ENCODE results near the gene DDX6.

Gene DDX6

DNA sequence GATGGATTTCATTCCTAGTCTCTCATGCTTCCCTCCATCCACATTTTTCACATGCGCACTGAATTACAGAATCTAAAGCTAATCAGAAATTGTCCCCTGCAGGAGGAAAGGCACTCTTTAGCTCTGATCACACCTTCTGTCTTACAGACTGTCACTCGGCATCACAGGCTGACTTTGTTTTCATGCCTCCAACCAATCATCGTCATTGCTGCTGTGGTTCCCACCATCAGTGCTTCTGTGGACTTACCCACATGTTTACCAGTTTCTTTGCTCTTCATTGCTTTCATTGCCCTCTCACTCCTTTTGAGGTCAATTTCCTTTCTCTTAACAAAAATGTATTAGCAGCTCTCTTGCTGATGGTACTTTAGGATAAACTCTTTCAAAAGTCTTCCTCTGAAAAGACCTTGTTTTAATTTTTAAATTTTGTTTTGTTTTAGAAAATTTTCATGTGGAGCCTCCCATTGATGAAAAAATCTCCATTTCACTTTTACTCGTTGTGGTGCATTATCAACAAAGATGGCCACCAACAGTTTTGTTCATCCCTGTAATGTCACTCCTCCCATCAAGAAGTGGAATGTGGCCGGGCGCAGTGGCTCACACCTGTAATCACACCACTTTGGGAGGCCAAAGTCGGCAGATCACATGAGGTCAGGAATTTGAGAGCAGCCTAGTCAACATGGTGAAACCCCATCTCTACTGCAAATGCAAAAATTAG is 91.3 kb downstream of the DDX6 start:
- TF ChIP-seq ZFX (IDR thresholded peaks at IDR 0.05; ENCODE audit: borderline replicate concordance): no peak
- TF ChIP-seq, protein P1, sequence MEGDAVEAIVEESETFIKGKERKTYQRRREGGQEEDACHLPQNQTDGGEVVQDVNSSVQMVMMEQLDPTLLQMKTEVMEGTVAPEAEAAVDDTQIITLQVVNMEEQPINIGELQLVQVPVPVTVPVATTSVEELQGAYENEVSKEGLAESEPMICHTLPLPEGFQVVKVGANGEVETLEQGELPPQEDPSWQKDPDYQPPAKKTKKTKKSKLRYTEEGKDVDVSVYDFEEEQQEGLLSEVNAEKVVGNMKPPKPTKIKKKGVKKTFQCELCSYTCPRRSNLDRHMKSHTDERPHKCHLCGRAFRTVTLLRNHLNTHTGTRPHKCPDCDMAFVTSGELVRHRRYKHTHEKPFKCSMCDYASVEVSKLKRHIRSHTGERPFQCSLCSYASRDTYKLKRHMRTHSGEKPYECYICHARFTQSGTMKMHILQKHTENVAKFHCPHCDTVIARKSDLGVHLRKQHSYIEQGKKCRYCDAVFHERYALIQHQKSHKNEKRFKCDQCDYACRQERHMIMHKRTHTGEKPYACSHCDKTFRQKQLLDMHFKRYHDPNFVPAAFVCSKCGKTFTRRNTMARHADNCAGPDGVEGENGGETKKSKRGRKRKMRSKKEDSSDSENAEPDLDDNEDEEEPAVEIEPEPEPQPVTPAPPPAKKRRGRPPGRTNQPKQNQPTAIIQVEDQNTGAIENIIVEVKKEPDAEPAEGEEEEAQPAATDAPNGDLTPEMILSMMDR (IDR thresholded peaks at IDR 0.05): no peak
- no peak overlapping the region for H3K27ac ChIP-seq
